Measurements from ENCODE around the gene DHX38.
A peak's percentile ranks its signal among the peaks of the same experiment; 100 is the strongest.

The DHX38 gene

DNA sequence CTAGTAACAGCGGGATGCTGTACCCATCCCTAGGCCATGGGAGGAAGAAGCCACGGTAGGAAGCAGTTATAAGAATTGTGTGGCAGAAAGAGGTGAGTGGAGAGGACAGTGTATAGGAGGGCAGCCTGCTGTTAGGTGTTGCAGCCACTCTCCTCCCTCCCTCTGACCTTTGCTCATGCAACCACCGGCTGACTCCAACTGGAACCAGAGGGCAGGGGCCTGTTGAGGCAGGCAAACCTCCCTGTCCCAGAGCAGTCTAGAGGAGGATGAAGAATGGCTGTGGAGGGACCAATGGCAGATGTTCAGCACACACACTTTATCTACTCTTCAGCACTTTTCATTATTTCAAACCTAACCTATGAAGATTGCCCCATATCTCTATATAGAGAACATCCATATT is 2.4 kb upstream of the DHX38 start:
- TF ChIP-seq, protein P1, sequence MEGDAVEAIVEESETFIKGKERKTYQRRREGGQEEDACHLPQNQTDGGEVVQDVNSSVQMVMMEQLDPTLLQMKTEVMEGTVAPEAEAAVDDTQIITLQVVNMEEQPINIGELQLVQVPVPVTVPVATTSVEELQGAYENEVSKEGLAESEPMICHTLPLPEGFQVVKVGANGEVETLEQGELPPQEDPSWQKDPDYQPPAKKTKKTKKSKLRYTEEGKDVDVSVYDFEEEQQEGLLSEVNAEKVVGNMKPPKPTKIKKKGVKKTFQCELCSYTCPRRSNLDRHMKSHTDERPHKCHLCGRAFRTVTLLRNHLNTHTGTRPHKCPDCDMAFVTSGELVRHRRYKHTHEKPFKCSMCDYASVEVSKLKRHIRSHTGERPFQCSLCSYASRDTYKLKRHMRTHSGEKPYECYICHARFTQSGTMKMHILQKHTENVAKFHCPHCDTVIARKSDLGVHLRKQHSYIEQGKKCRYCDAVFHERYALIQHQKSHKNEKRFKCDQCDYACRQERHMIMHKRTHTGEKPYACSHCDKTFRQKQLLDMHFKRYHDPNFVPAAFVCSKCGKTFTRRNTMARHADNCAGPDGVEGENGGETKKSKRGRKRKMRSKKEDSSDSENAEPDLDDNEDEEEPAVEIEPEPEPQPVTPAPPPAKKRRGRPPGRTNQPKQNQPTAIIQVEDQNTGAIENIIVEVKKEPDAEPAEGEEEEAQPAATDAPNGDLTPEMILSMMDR (IDR thresholded peaks at IDR 0.05; ENCODE audit: low read depth, low read length): no peak
- no peak overlapping the region for H3K4me3 ChIP-seq (ENCODE audit: low read depth, low read length)

DNA sequence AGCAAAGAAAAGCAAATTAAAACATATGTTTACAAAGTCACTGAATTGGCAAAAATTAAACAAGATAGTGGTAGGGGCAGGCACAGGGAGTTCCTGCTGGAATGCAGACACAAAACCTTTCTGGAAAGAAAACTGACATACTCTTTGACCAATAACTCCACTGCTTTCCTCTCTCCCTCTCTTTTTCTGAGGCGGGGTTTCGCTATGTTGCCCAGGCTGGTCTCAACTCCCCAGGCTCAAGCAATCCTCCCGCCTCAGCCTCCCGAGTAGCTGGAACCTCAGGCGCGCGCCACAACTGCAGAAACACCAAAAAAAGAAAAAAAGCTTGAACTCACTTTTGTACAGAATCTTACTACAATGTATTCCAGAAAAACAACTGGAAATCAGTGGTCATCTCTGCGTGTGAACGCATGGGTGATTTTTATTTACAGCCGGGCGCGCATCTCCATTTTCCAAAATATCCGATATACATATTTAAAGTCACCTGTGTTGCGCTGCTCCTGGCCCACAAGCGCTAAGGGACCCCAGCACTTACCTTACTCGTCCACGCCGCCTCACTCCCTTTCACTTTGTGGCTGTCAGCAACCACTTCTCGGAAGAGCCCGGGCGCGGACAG is 707 bp upstream of the DHX38 start:
- H3K4me3 ChIP-seq (ENCODE audit: low read depth, low read length): peak overlapping the region; percentile 99
- TF ChIP-seq, protein P1 (IDR thresholded peaks at IDR 0.05; ENCODE audit: low read depth, low read length): no peak

DNA sequence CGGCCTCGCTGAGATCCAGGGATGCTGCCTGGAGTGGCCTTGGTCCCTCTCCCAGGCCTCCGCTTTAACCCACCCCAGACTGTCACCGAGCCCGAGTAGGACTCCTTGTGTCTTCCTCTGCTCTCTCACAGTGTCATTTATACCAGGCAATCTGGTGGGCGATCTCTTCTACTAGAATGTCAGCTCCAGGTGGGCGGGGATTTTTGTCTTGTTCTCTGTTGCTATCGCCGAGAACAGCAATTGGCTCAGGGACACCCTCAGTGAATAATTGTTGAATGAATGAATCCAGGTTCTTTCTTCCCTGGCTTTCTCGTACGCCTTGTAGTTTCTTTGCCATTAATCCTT is 591 bp downstream of the DHX38 start:
- TF ChIP-seq, protein P1 (IDR thresholded peaks at IDR 0.05; ENCODE audit: low read depth, low read length): no peak
- peak overlapping the region; percentile 99 for H3K4me3 ChIP-seq (ENCODE audit: low read depth, low read length)

DNA sequence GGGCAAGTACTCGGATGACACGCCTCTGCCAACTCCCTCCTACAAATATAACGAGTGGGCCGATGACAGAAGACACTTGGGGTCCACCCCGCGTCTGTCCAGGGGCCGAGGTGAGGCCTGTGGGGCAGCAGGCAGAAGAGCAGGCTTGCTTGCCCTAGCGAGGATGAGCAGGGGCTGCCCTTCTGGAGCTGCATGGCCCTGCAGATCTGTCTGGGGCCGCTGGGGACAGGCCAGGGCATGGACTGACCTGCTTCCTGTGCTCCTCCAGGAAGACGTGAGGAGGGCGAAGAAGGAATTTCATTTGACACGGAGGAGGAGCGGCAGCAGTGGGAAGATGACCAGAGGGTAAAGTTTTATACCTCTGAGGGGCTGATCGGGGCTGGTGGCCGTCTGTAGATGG is 5.3 kb downstream of the DHX38 start:
- TF ChIP-seq, protein P1 (IDR thresholded peaks at IDR 0.05; ENCODE audit: low read depth, low read length): no peak

DNA sequence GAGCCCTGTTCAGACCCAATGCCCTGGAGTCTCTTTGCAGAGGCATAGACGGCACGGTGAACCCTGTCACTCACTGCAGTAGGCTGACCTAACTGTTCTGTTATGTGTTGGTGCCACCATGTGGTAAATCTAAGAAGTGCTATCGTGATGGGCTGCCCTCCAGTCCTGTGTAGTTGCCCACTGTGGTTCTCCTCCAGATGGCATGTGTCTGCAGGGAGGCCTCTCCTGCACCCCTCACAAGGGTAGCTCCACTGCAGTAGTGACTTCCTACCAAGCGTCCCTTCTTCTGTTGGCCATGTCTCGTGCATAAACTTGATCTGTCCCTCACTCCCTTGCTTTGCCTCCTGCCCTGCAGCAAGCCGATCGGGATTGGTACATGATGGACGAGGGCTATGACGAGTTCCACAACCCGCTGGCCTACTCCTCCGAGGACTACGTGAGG is 5.8 kb downstream of the DHX38 start:
- H3K4me3 ChIP-seq (ENCODE audit: low read depth, low read length): no peak overlapping the region
- TF ChIP-seq, protein P1 (IDR thresholded peaks at IDR 0.05; ENCODE audit: low read depth, low read length): peak; percentile 24; the same call in 1 of the 2 replicates

More for the DNA sequence above, 5.3 kb downstream of the DHX38 start:
- no peak overlapping the region for H3K4me3 ChIP-seq (ENCODE audit: low read depth, low read length)

DNA sequence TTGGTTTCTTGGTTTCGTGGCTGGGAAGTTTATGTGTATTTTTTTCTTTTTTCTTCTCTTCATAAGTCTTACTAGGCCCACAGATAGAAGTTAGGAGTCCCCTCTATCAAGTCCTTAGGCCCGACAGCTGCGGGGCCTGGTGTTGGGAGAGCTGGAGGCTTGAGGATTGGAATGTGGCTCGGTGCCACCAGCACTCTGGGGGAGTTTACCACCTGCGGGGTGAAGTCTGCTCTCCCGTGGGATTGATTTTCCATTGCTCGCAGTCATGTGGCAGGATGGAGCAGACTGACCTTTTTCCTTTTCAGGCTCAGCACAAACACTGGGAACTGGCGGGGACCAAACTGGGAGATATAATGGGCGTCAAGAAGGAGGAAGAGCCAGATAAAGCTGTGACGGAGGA is 7.5 kb downstream of the DHX38 start:
- H3K4me3 ChIP-seq (ENCODE audit: low read depth, low read length): no peak overlapping the region
- TF ChIP-seq, protein P1 (IDR thresholded peaks at IDR 0.05; ENCODE audit: low read depth, low read length): no peak

DNA sequence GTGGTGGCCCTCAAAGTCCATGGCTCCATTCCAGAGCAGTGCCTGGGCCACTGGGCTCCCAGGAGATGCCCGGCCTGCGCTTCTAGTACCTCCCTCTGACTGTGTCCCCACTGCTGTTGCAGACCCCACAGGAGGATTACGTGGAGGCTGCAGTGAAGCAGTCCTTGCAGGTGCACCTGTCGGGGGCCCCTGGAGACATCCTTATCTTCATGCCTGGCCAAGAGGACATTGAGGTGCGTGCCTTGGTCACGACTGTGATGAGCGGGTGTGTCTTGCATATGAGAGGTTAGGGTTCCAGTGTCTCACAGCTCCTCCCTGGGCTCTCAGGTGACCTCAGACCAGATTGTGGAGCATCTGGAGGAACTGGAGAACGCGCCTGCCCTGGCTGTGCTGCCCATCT is 11.3 kb downstream of the DHX38 start:
- H3K4me3 ChIP-seq (ENCODE audit: low read depth, low read length): no peak overlapping the region
- TF ChIP-seq, protein P1 (IDR thresholded peaks at IDR 0.05; ENCODE audit: low read depth, low read length): no peak

Measured in WI38 (cell line).